Parathyroid adenoma (tissue), 2 donors: ENCODE measurements around the gene ABCC3.

Source experiments
- H2AFZ ChIP-seq: fragments of 300-600 bp; sonication (generic); one replicate; pipeline ENCODE4 v1.7.0; 2017; ENCODE audit warnings: antibody characterized with exemption, mild to moderate bottlenecking
- H3K27ac ChIP-seq: fragments of 300-600 bp; sonication (generic); one replicate; pipeline ENCODE4 v1.7.0; 2017
- H3K27me3 ChIP-seq: fragments of 300-600 bp; sonication (generic); one replicate; pipeline ENCODE4 v1.7.0; 2017; ENCODE audit warnings: low read length; ENCODE audit not compliant: control insufficient read depth, insufficient read depth
- H3K36me3 ChIP-seq: fragments of 300-600 bp; sonication (generic); one replicate; pipeline ENCODE4 v1.7.0; 2017; ENCODE audit warnings: low read length; ENCODE audit not compliant: control insufficient read depth, insufficient read depth
- H3K4me1 ChIP-seq: fragments of 300-600 bp; sonication (generic); one replicate; pipeline ENCODE4 v1.7.0; 2017; ENCODE audit warnings: control low read depth
- H3K4me2 ChIP-seq: fragments of 300-600 bp; sonication (generic); one replicate; pipeline ENCODE4 v1.7.0; 2017; ENCODE audit warnings: low read length
- H3K4me3 ChIP-seq: fragments of 300-600 bp; sonication (generic); one replicate; pipeline ENCODE4 v1.7.0; 2017; ENCODE audit warnings: low read depth, low read length
- H3K79me2 ChIP-seq: fragments of 300-600 bp; sonication (generic); one replicate; pipeline ENCODE4 v1.7.0; 2017; ENCODE audit warnings: control low read depth
- H3K9ac ChIP-seq: fragments of 300-600 bp; sonication (generic); one replicate; pipeline ENCODE4 v1.7.0; 2017; ENCODE audit warnings: mild to moderate bottlenecking
- H3K9me3 ChIP-seq: fragments of 300-600 bp; sonication (generic); one replicate; pipeline ENCODE4 v1.7.0; 2017; ENCODE audit warnings: low read length; ENCODE audit not compliant: control insufficient read depth
- TF ChIP-seq, protein P1 (sequence below): fragments of 300-600 bp; sonication (generic); IDR thresholded peaks from one replicate; pipeline ENCODE4 v1.7.0; 2017; ENCODE audit warnings: antibody characterized with exemption, mild to moderate bottlenecking
- donor health status: primary hyperparathyroidism.

The ABCC3 gene

GRCh38 chr17:50697062-50697461 lies 62.4 kb downstream of the ABCC3 start:
- Histone ChIP-seq H2AFZ (no peak overlapping the region), H3K27me3 (no peaks in the 10 kb centered on the region), H3K36me3 (no peaks in the 10 kb centered on the region), H3K4me2 (no peak overlapping the region), H3K9ac (no peak overlapping the region), H3K27ac (no peak overlapping the region), H3K4me1 (peaks cover 7% of the 10 kb centered on the region), H3K4me3 (no peak overlapping the region), H3K79me2 (no peaks in the 10 kb centered on the region), H3K9me3 (no peaks in the 10 kb centered on the region)
- TF ChIP-seq, protein P1, sequence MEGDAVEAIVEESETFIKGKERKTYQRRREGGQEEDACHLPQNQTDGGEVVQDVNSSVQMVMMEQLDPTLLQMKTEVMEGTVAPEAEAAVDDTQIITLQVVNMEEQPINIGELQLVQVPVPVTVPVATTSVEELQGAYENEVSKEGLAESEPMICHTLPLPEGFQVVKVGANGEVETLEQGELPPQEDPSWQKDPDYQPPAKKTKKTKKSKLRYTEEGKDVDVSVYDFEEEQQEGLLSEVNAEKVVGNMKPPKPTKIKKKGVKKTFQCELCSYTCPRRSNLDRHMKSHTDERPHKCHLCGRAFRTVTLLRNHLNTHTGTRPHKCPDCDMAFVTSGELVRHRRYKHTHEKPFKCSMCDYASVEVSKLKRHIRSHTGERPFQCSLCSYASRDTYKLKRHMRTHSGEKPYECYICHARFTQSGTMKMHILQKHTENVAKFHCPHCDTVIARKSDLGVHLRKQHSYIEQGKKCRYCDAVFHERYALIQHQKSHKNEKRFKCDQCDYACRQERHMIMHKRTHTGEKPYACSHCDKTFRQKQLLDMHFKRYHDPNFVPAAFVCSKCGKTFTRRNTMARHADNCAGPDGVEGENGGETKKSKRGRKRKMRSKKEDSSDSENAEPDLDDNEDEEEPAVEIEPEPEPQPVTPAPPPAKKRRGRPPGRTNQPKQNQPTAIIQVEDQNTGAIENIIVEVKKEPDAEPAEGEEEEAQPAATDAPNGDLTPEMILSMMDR: no peak

DNA sequence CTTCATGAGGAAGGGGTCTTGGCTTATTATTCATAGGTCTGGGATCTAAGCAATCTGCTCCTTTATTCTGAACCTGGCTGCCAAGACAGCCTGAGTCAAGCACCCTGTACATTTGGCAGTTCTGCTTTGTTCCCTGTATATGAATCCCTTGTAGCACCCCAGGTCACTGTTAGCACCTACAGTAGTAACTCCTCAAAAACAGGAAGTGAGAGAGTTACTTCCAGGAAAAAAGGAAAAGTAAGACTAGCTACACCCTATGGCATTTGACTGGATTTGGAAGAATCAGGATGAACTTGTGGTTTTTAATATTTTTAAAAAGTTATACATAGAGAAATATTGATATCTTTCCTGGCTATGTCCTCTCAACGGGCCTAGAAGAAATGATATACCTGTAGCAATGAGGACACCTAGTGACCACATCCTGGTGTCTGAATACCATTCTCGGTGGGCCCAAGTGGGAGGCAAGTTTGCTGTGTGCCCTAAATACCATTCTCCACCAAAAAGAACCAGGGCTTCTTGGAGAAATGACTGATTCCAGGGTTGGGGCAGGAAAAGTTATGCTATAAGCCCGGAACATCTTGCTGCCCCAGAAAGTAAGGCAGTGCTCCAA lies 63.1 kb downstream of the ABCC3 start:
- Histone ChIP-seq H3K9ac (no peak overlapping the region), H3K27me3 (no peaks in the 10 kb centered on the region), H3K9me3 (no peaks in the 10 kb centered on the region), H3K36me3 (no peaks in the 10 kb centered on the region), H3K4me2 (no peak overlapping the region), H2AFZ (no peak overlapping the region), H3K4me3 (no peak overlapping the region), H3K27ac (no peak overlapping the region), H3K79me2 (peaks cover 2% of the 10 kb centered on the region), H3K4me1 (peaks cover under 1% of the 10 kb centered on the region)
- TF ChIP-seq, protein P1: no peak

DNA sequence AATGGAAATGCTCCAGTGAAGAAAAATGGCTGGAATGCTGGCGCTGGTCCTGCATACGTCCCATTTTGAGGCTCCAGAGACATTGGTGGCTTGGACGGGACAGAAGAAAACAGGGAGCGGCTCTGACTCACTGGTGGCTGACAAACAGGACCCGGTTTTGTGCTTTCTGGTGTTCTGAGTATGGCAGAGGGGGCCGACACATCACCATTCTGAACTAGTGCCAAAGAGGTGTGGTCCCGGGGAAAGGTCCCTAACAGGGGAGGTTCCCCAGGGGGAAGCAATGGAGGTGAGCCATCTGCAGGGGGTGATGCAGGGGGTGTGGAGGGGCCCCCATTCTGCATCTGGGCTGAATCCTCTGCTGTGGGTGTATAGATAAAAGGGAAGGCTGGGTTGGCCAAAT lies 64.7 kb downstream of the ABCC3 start:
- H3K4me2 ChIP-seq: no peak overlapping the region
- H3K4me1 ChIP-seq: peaks cover 8% of the 10 kb centered on the region
- H3K27ac ChIP-seq: no peak overlapping the region
- H3K79me2 ChIP-seq: peaks cover 10% of the 10 kb centered on the region
- no peak overlapping the region for H2AFZ ChIP-seq
- no peak overlapping the region for H3K4me3 ChIP-seq
- no peaks in the 10 kb centered on the region for H3K36me3 ChIP-seq
- no peaks in the 10 kb centered on the region for H3K9me3 ChIP-seq
- H3K27me3 ChIP-seq: no peaks in the 10 kb centered on the region
- H3K9ac ChIP-seq: no peak overlapping the region
- TF ChIP-seq, protein P1: no peak

- Histone ChIP-seq H2AFZ (no peak overlapping the region), H3K27me3 (no peaks in the 10 kb centered on the region), H3K79me2 (peaks cover 12% of the 10 kb centered on the region), H3K9ac (no peak overlapping the region), H3K4me1 (peaks cover 16% of the 10 kb centered on the region), H3K4me2 (no peak overlapping the region), H3K36me3 (no peaks in the 10 kb centered on the region), H3K9me3 (no peaks in the 10 kb centered on the region), H3K27ac (no peak overlapping the region), H3K4me3 (no peak overlapping the region)
- TF ChIP-seq, protein P1: no peak
Observed at GRCh38 chr17:50703162-50703561, 68.5 kb downstream of the ABCC3 start.
